ENCODE results near the gene KNTC1.

- TF ChIP-seq POLR2AphosphoS5 (IDR thresholded peaks at IDR 0.05; ENCODE audit: low read depth, low read length) = no peak
- TF ChIP-seq POLR2A (IDR thresholded peaks at IDR 0.05; ENCODE audit: low read depth, low read length) = no peak
These were observed 25.5 kb upstream of the KNTC1 start for GRCh38 chr12:122501489-122501989.

Data from GM12891 (cell line).